Activated CD4-positive, alpha-beta T cell treated with anti-CD3 and anti-CD28 coated beads for 24 hours (primary cell): ENCODE measurements around the gene SDCCAG8.

Experiments used
- DNase-seq, 2 donors: peaks; one replicate each; pipeline ENCODE4 v3.0.0-alpha.2; 2020; ENCODE audit warnings: low read depth in 2 of 2

Gene SDCCAG8

DNA sequence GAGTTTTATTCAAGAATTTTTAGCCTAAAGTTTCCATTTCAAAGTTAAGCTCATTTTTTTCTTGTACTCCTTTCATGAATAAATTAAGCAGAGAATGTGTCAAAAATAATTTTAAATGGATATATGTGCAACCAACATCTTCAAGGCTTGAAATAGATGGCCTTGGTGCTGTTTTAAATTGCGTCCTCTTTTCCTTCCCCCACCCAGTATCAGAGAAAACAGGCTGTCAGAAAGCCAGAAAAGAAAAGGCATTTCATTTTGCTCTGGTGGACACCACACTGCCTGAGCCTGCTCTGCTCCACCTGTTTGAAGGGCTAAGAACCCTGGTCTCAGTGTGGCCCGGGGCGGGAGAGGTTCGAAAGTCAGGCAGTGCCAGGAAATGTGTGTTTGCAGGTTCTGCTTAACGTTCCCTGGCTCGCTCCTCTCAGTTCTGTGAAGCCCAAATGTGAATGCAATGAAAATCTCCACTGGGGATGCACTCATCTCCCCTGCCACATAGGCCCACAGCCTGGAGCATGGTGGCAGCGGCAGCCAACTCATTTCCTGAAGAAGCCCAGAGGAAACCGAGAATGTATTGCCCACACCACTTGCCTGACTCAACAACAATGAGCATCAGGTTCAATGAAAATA lies 134.4 kb downstream of the SDCCAG8 start:
- no peak for DNase-seq

DNA sequence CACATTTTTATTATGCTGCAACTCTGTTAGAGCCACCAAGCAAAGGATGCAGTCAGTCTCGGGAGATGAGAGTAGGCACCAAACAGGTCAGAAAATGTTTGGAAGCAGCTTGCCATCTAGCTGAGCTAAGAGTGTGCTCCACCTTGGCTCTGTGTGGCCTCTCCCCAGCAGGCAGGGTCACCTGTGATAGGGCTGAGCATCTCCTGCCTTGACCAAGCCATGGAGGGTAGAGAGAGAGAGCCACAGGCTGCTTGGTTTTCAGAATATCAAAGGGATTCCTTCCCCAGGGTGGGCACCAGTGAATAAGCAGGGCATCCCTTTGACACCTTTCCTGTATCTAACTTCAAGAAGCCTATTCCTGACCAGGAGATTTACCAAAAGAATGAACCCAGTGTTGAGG lies 135.5 kb downstream of the SDCCAG8 start:
- DNase-seq: no peak

DNA sequence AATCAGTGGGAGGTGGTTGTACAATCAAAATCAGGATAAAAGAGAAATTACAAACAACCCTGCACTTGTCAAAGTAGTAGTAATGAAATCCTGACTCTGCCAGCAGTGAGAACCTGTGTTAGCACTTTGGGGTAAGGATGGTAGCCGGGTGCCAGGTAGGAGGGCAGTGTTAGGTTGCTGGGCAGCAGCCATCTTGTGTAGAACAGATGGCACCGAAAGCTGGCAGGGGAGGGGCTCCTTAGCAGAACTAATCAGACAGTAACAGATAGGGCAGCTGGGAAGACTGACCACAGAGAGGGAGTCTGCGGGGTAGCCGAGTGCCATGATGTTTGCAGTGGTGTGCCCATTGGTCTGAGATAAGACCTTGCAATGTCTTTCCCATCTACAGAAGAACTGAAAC lies 137.3 kb downstream of the SDCCAG8 start:
- no peak for DNase-seq

DNA sequence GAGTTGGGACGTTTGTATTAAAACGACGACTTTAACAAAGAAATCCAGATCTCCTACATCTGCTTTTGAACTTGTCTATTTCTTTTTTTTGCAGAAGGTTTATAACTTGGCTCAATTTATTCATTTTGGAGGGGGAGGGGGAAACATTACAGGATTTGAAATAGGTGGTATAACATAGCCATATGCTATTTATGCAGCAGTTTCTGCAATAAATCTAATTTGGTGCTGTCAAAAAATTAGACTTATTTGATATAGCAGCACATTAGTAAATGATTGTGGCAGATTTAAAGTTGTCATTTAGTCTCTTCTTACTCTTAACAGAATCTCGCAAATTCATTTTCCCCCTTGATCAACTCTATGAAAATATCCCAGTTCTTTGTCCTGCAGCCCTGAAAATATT lies 138.2 kb downstream of the SDCCAG8 start:
- no peak for DNase-seq

DNA sequence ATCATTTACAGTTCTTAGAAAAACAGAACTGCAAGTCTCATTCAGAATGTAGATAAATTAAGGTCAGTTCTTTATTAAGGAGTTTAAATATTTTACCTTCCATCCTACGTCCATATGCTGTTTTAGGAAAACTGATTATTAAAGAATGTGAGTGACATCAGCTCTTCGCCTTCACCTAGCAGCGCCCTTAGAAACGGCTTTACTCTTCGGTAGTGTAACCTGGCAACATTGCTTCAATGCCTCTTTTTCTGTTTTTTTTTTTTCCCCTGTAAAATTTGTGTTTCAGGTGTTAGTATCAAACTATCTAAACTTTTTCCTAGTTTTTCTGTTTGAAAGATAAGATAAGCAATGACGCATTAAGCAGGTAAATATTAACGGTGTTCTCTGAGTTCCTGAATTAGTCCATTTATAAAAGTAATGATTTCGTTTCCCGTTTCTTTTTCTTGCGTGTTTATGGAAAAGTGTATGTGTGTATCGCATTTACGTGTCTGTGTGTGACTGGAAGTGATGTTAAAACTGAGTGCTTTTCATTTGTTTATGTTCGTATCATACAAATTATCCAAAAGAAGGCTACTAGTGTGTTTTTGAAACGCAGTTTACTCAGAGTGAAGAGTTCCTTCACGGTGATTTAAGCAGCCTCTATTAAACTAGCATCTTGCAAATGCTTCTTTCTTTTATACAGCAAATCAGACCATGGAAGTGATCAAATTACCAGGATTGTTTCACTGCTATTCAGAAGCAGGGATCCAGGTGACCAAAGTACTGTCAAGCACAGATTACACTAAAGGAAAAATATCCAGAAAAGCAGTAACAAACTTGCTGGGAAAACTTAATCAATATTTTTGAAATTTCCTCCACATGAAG lies 139.0 kb downstream of the SDCCAG8 start:
- no peak for DNase-seq

DNA sequence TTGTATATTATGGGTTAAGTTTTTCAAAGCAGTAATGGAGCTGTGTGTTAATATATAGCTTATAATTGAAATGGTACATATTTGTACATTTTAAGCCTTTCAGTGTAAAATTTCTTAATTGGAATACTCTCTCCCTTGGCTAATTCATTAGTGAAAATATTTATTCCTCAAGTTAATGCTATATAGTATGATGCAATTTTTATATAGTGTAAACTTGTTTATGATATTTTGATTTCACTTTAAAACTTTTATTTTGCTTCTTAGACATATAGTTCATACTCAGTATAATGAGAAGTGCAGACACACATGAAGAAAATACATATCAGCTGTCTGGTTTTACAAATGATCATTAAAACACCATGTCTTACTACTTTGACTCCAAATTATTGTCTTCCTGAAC lies 140.6 kb downstream of the SDCCAG8 start:
- no peak for DNase-seq

DNA sequence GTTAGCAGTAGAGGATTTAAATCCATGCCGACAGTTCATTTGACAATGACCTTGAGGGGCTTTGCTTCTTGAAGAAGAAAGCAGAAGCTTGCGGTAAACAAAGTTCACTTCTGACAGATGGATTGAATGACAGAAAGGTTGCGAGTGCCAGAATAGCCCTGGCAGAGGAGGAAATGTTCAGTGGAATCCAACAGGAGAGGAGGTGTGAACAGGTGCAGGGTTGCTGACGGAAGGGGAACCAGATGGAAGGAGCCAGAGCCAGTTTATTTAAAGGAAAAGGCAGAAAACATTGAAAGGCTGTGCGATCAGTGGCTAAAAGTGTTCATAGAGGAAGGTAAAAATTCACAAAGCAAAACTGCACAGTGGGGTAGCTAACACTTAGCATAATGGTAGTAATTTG lies 141.0 kb downstream of the SDCCAG8 start:
- DNase-seq: no peak

DNA sequence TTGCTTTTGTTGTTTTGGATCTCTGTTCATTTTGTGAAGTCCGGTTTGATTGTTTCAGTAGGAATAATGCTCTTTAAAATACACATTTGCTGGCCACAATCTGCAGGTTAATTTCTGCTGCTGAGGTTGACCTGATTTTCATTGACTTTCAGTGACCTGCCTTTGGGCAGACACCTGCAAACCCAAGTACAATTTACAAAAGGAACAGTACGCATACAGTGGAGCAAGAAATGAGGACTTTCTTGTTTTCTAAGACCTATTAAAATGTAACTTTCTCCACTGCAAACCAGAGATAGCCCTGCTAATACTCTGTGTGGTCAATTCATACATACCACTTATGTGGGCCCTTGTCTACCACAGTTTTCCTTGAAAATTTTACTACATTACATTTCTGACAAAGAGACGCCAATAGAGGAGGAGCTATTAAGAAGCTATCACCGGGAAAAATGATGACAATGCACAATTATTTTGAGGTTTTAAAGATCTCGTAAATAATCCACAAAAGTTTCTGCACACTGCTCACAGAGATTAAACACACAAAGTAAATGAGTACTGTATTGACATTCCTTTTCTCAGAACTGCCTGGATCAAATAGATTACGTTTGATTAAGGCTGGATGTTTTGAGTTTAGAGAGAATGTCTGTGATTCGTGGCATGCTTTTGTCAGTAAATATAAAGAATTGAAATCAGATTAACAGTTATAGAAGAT lies 141.9 kb downstream of the SDCCAG8 start:
- DNase-seq: no peak

DNA sequence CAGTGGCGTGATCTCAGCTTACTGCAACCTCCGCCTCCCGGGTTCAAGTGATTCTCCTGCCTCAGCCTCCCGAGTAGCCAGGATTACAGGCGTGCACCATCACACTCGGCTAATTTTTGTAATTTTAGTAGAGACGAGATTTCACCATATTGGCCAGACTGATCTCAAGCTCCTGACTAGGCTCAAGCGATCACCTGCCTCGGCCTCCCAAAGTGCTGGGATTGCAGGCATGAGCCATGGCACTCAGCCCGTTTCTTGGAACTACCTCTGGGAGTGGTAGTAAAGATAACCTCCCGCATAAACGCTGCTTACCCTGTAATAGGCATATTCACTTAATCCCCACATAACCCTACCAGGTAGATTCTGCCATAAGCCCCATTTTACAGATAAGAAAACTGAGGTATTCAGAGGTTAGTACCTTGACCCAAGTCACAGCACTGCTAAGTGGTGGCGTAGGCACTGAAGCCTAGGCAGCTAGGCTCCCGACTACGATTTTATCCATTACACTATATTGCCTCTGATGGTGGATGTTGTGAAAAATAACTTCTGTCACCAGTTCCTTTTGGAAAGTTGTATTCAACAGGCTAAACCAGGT lies 143.8 kb downstream of the SDCCAG8 start:
- no peak for DNase-seq

DNA sequence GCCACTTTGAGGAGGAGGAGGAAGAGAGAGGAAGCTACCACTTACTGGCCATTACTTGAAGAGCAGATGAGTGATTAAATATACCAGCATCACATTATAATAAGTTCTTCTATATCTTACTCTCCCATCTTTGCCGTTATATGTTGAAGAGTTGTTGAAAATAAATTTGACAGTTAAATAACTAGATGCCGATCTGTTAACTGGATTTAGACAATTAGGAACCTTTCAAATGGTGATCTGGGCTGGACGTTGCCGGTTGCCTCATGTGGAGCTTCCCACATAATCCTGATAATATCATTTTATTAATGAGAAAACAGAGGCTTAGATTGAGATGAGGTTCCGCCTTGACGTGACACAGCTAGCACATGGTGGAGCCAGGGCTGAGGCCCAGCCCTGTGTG lies 147.0 kb downstream of the SDCCAG8 start:
- no peak for DNase-seq

DNA sequence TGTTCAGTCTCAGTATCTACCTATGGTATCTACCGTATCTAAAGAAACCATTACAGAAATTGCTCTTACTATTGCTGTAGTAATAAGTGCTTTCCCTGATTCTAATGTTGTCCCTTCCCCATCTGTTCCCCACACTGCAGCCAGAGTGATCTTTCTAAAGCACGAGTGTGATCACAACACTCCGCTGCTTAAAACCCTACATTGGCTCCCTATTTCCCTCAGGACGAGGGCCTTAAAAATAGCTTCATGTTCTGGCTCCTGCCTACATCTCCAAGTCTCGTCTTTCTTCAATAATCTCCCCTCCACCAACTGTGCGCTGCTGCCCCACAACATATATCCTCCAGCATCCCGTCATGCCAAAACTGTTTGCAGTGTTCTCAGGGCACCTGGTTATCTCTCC lies 150.6 kb downstream of the SDCCAG8 start:
- DNase-seq: no peak

DNA sequence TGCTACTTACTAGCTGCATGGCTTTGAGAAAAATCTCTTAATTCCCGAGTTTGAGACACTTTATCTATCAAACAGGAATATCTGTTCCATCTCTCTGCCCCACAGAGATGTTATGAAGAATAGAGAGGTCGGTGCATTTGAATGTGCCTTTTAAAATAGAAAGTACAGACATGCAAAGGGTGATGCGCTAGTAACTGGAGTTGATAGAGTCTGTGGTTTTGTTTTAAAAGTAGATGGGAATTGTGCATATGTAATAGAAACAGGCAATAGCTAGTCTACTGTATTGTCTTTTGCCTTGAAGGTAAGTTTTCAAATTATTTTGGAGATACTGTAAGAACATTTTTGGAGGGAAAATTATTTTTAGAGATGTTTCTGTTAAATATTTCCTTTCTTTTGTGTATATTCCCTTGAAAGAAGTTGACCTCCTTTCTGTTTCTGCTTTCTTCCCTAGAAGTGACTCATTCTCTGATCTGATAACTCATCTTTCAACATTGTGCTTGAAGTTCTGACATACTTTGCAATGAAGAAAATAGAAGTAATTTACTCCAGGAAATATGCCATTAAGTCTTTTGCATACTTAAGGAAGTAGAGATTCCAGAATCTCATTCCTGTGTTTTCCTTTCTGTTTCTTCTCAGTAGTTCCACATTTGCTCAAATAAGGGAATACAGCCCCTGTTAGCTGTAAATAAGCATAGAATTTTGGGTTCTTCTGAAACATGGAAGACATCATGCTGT lies 151.6 kb downstream of the SDCCAG8 start:
- no peak for DNase-seq

DNA sequence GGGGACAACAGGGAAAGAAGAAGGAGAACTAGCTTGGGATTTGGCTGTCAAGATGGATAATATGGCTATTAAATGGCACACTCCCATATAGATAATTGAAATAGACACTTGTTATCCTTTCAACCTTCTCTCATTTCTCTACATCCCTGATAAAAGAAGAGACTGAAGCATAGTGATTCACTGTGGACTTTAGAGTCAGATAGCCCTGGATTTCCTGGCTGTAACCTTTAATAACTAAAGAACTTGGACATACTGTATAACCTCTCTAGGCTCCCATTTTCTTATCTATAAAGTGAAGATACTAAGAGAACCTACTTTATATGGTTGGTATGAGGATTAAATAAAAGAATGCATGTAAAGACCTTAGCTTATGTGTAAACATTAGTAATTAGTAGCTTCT lies 152.6 kb downstream of the SDCCAG8 start:
- no peak for DNase-seq

DNA sequence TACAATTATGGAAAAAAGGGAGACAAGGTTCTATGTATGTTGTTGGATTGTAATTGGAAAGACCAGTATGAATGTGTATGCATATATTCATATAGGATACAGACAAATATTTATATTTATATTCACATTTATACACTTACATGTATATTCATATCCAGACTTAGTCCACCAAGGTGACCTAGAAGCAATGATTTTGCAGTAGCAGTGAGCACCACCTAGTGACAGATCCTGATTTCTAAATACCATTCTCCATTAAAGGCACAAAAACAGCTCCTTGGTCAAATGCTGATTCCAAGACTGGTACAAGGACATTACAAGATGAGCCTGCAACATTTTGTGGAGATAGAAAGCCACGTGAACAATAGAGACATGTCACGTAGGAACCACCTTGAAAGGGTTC lies 153.4 kb downstream of the SDCCAG8 start:
- no peak for DNase-seq

DNA sequence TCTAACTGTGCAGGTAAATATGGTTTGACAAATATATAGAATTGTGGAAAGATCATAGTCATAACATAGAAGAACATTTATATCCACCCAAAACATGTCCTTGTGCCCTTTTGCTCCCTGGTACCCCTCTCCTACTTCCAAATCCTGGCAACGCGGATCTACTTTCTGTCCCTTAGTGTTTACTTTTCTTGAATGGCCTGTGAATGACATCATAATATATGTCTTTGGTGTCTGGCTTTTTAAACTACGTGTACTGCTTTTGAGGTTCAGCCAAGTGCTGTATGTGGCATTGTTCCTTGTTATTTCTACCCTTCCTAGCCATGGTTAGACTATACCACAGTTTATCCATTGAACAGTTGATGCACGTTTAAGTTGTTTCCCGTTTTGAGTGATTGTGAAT lies 155.6 kb downstream of the SDCCAG8 start:
- no peak for DNase-seq

DNA sequence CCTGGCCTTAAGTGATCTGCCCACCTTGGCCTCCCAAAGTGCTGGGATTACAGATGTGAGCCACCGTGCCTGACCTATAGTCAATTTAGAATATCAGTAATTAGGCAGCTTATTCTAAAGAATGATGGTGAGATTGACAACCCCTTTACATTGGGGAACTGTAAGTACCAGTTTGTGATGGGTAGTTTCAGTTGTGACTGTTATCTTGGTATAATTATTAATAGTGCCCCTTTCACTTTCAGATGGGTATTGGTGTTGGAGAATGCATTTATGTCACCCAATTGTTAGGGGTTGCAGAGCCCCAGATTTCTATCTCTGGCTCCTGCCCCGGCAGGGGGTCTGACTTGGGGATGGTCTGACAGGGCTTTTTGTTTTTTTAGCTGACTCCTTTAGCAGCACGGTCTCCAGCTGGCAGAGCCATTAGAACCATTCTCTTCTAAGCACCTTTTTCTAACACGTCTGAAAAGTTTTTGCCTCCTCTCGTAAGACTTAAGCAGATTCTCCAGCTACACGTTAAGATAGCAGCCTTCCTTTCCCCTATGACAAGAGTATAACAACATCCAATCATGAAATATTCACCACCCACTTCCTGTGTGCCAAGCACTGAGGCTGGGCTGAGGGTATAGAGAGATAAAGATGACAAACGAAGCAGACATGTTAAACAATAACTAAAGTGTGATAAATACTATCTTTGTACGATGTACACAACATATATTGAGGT lies 157.8 kb downstream of the SDCCAG8 start:
- DNase-seq: no peak

DNA sequence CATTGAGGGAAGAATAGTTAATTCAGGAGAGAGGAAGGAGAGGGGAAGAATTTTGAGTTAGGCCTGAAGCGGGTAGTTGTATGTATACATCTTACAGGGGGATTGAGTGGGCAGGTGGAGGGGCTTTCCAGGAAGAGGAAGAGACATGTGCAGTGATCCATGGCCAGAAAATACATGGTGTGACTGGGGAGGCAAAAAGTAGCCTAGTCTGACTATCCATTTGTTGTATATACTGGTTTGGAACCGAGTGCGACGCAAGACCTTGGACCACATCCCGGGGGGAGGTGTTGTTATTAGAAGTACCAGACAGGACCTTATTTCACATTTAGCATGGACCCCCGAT lies 158.3 kb downstream of the SDCCAG8 start:
- DNase-seq: no peak

DNA sequence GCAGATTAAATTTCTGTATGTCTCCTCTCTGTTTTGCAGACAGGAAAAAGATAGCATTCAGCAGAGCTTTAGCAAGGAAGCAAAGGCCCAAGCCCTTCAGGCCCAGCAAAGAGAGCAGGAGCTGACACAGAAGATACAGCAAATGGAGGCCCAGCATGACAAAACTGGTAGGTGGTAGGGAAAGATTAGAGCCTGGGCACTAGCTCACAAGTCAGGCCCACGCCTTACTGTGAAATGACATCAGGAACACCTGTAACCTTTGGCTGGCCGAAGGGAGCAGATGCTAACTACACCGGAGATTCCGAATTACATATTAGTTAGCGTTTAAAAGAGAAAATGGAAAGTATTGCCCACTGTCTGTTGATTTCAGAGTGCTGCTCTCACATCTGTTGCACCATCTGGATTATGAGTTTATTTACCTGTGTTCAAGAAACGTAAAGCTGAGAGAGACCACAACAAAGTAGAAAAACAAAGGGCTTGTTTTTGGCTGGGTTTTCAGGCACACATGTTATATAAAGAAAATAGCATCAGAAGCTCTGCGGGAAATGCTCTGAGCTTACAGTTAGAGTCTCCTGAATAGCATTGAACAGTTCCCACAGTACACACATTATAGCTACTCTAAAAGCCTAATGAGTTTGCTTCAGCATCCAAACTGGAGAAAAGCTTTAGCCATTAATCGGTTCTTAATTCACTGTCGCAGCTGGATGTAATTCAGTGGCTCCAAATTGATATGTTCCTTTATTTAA lies 160.0 kb downstream of the SDCCAG8 start:
- no peak for DNase-seq

DNA sequence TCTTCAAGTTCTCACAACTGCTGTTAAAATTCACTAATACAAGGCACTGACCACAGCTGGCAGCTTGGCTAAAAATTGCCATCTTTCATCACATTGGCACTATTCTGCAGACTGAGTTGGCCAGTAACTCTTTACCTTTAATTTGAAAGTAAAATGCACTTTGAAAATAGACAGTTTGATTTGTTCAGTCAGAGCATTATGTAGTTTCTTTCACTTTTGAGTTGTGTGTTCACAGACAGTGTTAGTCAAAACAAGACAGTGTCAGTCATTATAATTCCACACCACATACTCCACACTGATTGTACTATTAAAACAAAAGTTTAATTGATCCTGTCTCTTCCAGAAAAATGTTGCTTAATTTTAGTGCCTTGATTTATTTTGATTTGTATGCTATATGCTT lies 160.7 kb downstream of the SDCCAG8 start:
- no peak for DNase-seq
